Neural cell (in vitro differentiated cells): Measurements from ENCODE around the gene SCUBE1. TPM values are rescaled to one million over a fixed set of nuclear protein-coding genes. Genes with fewer than 3 reads are reported as not detected.

Source experiments
- H2AFZ ChIP-seq: fragments of 200-600, 300-800 bp; sonication (generic), shearing (Covaris generic); 2 replicates; pipeline ENCODE4 v1.6.0; 2014; ENCODE audit warnings: low read depth, mild to moderate bottlenecking, antibody characterized with exemption, low read length, moderate library complexity
- H3F3A ChIP-seq: fragments of 200-600 bp; shearing (Covaris generic); 2 replicates; pipeline ENCODE4 v1.6.1; 2016; ENCODE audit warnings: mild to moderate bottlenecking, moderate library complexity, mixed read lengths, antibody characterized with exemption, low read length; ENCODE audit not compliant: insufficient read depth, poor library complexity, severe bottlenecking
- H3K27ac ChIP-seq: fragments of 200-600, 300-800 bp; sonication (generic), shearing (Covaris generic); 2 replicates; pipeline ENCODE4 v1.5.1; 2014; ENCODE audit warnings: mild to moderate bottlenecking, low read length, moderate library complexity
- H3K27me3 ChIP-seq: fragments of 300-800, 200-600 bp; sonication (generic), shearing (Covaris generic); 2 replicates; pipeline ENCODE4 v1.6.0; 2014; ENCODE audit warnings: mild to moderate bottlenecking, low read depth, low read length, moderate library complexity; ENCODE audit not compliant: insufficient read depth
- H3K36me3 ChIP-seq: fragments of 300-800, 200-600 bp; sonication (generic), shearing (Covaris generic); 2 replicates; pipeline ENCODE4 v1.5.1; 2014; ENCODE audit warnings: mild to moderate bottlenecking, antibody characterized with exemption, low read length, moderate library complexity; ENCODE audit not compliant: insufficient read depth
- H3K4me2 ChIP-seq: fragments of 300-800, 200-600 bp; sonication (generic), shearing (Covaris generic); 2 replicates; pipeline ENCODE4 v1.6.0; 2014; ENCODE audit warnings: mild to moderate bottlenecking, low read length
- H3K4me3 ChIP-seq: fragments of 300-800, 200-600 bp; sonication (generic), shearing (Covaris generic); 2 replicates; pipeline ENCODE4 v1.5.1; 2014; ENCODE audit warnings: mild to moderate bottlenecking, low read length, moderate library complexity
- H3K79me2 ChIP-seq: fragments of 200-600 bp; shearing (Covaris generic); replicated peaks from 2 replicates; pipeline ENCODE4 v1.6.0; 2014; ENCODE audit warnings: mild to moderate bottlenecking, low read length, moderate library complexity; ENCODE audit not compliant: insufficient read depth
- H3K9ac ChIP-seq: fragments of 300-800, 200-600 bp; sonication (generic), shearing (Covaris generic); 2 replicates; pipeline ENCODE4 v1.6.1; 2016; ENCODE audit warnings: mild to moderate bottlenecking, low read length, mixed read lengths
- H3K9me2 ChIP-seq: fragments of 200-600 bp; shearing (Covaris generic); 2 replicates; pipeline ENCODE4 v1.6.1; 2016; ENCODE audit warnings: mild to moderate bottlenecking, low read length, mixed read lengths; ENCODE audit not compliant: insufficient read depth
- H3K9me3 ChIP-seq: fragments of 200-600, 300-800 bp; sonication (generic), shearing (Covaris generic); 2 replicates; pipeline ENCODE4 v1.6.1; 2016; ENCODE audit warnings: mild to moderate bottlenecking, mixed run types, low read length, moderate library complexity, mixed read lengths
- H4K20me1 ChIP-seq: fragments of 200-600 bp; shearing (Covaris generic); 2 replicates; pipeline ENCODE4 v1.6.1; 2016; ENCODE audit warnings: mild to moderate bottlenecking, mixed run types; ENCODE audit not compliant: insufficient read depth
- CTCF ChIP-seq: fragments of 450-650 bp; IDR thresholded peaks from 2 replicates; pipeline ENCODE4 v1.5.1; 2014; ENCODE audit warnings: antibody characterized with exemption, mild to moderate bottlenecking, moderate library complexity; ENCODE audit not compliant: poor library complexity, severe bottlenecking
- EP300 ChIP-seq: fragments of 450-650 bp; conservative IDR thresholded peaks from 2 replicates; pipeline ENCODE4 v1.6.1; 2014; ENCODE audit warnings: antibody characterized with exemption, mild to moderate bottlenecking, moderate library complexity; ENCODE audit not compliant: poor library complexity, severe bottlenecking
- EZH2 ChIP-seq: fragments of 200-600, 300-800 bp; shearing (Covaris generic), sonication (generic); IDR thresholded peaks from 2 replicates; pipeline ENCODE4 v1.6.1; 2014; ENCODE audit warnings: antibody characterized with exemption, low read length, borderline replicate concordance, mild to moderate bottlenecking; ENCODE audit not compliant: insufficient read depth, poor library complexity, severe bottlenecking
- MXI1 ChIP-seq: fragments of 450-650 bp; conservative IDR thresholded peaks from 2 replicates; pipeline ENCODE4 v1.6.1; 2014; ENCODE audit warnings: antibody characterized with exemption, mild to moderate bottlenecking; ENCODE audit not compliant: poor library complexity, severe bottlenecking
- POLR2AphosphoS5 ChIP-seq: IDR thresholded peaks from 2 replicates; pipeline ENCODE4 v1.6.1; 2012
- RAD21 ChIP-seq: fragments of 450-650 bp; conservative IDR thresholded peaks from 2 replicates; pipeline ENCODE4 v1.6.1; 2014; ENCODE audit warnings: antibody characterized with exemption, mild to moderate bottlenecking, moderate library complexity
- SMC3 ChIP-seq: fragments of 450-650 bp; conservative IDR thresholded peaks from 2 replicates; pipeline ENCODE4 v1.6.1; 2014; ENCODE audit warnings: antibody characterized with exemption, mild to moderate bottlenecking, moderate library complexity; ENCODE audit not compliant: poor library complexity
- TAF1 ChIP-seq: IDR thresholded peaks from 2 replicates; pipeline ENCODE4 v1.6.1; 2012; ENCODE audit warnings: low read depth
- polyA plus RNA-seq: library from polyadenylated mRNA; depleted of rRNA; stranded (reverse); fragments of >200 nt; gene quantifications from 2 replicates; pipeline ENCODE4 v1.2.3, GENCODE V29; 2014
- TF ChIP-seq, protein P1 (sequence below): IDR thresholded peaks from 2 replicates; pipeline ENCODE4 v1.6.1; 2012; ENCODE audit warnings: borderline replicate concordance

SCUBE1 gene
- polyA plus RNA-seq, 1 donor from 2014 or later = 8.4 TPM

- TF ChIP-seq, protein P1, sequence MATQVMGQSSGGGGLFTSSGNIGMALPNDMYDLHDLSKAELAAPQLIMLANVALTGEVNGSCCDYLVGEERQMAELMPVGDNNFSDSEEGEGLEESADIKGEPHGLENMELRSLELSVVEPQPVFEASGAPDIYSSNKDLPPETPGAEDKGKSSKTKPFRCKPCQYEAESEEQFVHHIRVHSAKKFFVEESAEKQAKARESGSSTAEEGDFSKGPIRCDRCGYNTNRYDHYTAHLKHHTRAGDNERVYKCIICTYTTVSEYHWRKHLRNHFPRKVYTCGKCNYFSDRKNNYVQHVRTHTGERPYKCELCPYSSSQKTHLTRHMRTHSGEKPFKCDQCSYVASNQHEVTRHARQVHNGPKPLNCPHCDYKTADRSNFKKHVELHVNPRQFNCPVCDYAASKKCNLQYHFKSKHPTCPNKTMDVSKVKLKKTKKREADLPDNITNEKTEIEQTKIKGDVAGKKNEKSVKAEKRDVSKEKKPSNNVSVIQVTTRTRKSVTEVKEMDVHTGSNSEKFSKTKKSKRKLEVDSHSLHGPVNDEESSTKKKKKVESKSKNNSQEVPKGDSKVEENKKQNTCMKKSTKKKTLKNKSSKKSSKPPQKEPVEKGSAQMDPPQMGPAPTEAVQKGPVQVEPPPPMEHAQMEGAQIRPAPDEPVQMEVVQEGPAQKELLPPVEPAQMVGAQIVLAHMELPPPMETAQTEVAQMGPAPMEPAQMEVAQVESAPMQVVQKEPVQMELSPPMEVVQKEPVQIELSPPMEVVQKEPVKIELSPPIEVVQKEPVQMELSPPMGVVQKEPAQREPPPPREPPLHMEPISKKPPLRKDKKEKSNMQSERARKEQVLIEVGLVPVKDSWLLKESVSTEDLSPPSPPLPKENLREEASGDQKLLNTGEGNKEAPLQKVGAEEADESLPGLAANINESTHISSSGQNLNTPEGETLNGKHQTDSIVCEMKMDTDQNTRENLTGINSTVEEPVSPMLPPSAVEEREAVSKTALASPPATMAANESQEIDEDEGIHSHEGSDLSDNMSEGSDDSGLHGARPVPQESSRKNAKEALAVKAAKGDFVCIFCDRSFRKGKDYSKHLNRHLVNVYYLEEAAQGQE = no peak
- no peak for TF ChIP-seq EZH2
- no peak for TF ChIP-seq MXI1
- no peak for TF ChIP-seq EP300
- TF ChIP-seq SMC3 = no peak
- TF ChIP-seq RAD21 = no peak
- TF ChIP-seq TAF1 = no peak
- TF ChIP-seq CTCF = no peak
- TF ChIP-seq POLR2AphosphoS5 = no peak
- Histone ChIP-seq H3K9ac (no peak overlapping the region), H3K4me2 (no peak overlapping the region), H3F3A (no peaks in the 10 kb centered on the region), H3K4me3 (no peak overlapping the region), H3K36me3 (no peaks in the 10 kb centered on the region), H3K27me3 (no peaks in the 10 kb centered on the region), H3K9me3 (no peaks in the 10 kb centered on the region), H3K9me2 (no peaks in the 10 kb centered on the region), H3K27ac (no peak overlapping the region), H3K79me2 (peaks cover 7% of the 10 kb centered on the region), H2AFZ (no peak overlapping the region), H4K20me1 (no peaks in the 10 kb centered on the region)
Measured at GRCh38 chr22:43315687-43316217, 27.4 kb downstream of the SCUBE1 start.

GRCh38 chr22:43314611-43315010 is 28.6 kb downstream of the SCUBE1 start:
- Histone ChIP-seq H3F3A (no peaks in the 10 kb centered on the region), H3K27ac (no peak overlapping the region), H3K4me2 (no peak overlapping the region), H3K4me3 (no peak overlapping the region), H3K79me2 (peaks cover 7% of the 10 kb centered on the region), H2AFZ (no peak overlapping the region), H3K9me3 (no peaks in the 10 kb centered on the region), H4K20me1 (no peaks in the 10 kb centered on the region), H3K9me2 (no peaks in the 10 kb centered on the region), H3K36me3 (no peaks in the 10 kb centered on the region), H3K9ac (no peak overlapping the region), H3K27me3 (no peaks in the 10 kb centered on the region)
- TF ChIP-seq, protein P1 = no peak
- no peak for TF ChIP-seq RAD21
- TF ChIP-seq EZH2 = no peak
- TF ChIP-seq CTCF = no peak
- no peak for TF ChIP-seq TAF1
- no peak for TF ChIP-seq SMC3
- TF ChIP-seq EP300 = no peak
- no peak for TF ChIP-seq MXI1
- no peak for TF ChIP-seq POLR2AphosphoS5
